Fibroblast of peridontal ligament (primary cell): ENCODE results near the gene C2CD2.
A peak's percentile ranks its signal among the peaks of the same experiment; 100 is the strongest.
"Not testable (repeated sequence)": the region's sequence is repeated elsewhere in the genome, so short reads cannot be mapped to it uniquely, and the experiment has no call there.

Source experiments
- DNase-seq: peaks from one replicate; pipeline ENCODE4 v3.0.0-alpha.2; 2010; ENCODE audit errors: extremely low read depth

C2CD2 gene

DNA sequence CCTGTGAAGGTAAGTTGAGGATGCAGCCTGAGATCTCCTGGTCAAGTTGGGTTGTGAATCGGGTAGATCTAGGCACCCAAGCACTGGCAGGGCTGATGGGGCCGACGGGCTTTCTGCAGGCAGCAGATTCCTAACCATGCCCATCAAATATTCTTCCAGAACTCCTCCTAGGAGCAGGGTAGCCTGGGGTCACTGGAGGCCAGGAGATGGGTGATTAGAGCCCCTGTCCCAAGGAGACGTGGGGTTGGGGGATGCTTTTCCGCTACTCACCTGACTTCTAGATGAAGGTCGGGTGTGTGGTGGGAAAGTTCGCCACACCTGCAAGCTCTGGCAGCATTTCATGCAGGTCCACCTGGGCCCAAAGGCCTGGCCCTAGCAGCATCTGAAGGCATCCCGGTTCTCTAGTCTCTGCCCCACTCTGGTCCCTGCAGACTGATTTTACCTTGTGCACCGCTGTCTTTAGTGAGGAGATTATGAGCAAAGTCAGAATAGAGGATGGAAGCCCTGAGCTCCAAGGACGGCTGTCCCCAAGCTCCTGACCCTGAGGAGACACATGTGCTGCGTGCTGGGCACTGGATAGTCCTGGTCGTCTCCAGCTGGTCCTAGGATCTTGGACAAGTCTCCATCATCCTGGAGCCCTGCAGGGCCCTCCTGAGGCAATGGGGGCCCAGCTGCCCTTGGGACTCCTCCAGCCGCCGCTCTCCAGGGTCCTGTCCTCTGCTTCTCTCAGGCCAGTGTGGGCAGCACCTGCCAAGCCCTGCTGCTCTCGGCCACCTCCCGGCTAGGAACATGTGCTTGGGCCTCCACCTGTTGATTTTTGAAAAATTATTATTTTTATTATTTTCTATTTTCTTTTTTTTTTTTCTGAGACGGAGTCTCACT, 21.8 kb upstream of the C2CD2 start:
- no peak for DNase-seq

DNA sequence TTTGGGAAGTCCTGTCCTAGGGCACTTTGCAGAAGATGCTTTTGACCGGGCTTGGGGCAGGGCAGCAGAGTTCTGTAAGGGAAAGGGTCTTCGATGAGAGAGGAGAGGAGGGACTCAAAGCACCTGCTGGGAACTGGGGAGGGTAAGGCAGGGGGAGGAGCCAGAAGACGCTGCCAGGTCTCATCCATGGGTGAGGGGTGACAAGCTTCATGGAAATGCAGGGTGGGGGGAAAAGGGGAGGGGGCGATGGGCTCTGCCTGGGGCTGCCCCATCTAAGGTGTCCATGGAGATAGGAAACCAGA, 20.9 kb upstream of the C2CD2 start:
- no peak for DNase-seq

GRCh38 chr21:41973861-41974751, 20.3 kb upstream of the C2CD2 start:
- no peak for DNase-seq

GRCh38 chr21:41973427-41973831, 19.6 kb upstream of the C2CD2 start:
- no peak for DNase-seq

GRCh38 chr21:41972511-41973205, 18.8 kb upstream of the C2CD2 start:
- no peak for DNase-seq

DNA sequence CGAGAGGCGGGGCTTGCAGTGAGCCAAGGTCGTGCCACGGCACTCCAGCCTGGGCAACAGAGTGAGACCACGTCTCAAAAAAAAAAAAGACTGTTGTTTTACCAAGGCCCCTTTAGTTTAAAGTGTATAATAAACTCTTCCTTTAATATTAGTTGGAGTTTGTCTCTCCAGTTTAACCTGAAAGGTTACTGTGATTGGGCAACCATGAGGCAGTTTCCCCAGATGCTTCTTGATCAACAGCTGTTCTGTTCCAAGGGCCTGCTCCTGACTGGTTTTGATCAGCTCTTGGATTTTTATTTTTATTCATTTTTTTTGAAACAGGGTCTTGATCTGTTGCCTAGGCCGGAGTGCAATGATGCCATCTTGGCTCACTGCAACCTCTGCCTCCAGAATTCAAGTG, 18.1 kb upstream of the C2CD2 start:
- DNase-seq, result no peak

- DNase-seq, result no peak
Measured at GRCh38 chr21:41970751-41971653, 17.2 kb upstream of the C2CD2 start.

- no peak for DNase-seq
Measured at GRCh38 chr21:41970106-41970391, 16.2 kb upstream of the C2CD2 start.

DNA sequence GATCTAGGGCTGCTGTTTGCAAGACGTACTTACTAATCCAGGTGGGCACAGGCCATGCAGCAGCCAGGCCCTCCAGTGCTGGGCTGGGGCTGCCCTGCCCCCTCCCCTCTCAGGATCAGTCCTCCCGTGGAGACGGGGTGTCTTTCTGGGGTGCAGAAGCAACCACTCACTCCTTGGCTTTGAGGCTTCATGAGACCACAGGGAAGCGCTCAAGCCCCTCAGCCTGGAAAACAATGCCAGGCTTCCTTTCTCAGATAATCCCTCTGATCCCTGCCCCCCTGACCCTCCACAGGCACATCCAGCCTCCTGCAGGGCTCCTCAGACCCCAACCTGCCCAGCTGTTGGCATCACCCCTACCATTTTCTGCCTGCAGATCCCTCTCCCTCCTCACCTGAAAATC, 13.9 kb upstream of the C2CD2 start:
- DNase-seq, result no peak

- no peak for DNase-seq
Measured at GRCh38 chr21:41966872-41967621, 13.2 kb upstream of the C2CD2 start.

GRCh38 chr21:41966041-41966833, 12.4 kb upstream of the C2CD2 start:
- DNase-seq, result peak; percentile 56

- no peak for DNase-seq
Measured at GRCh38 chr21:41965461-41966013, 11.7 kb upstream of the C2CD2 start.

- DNase-seq, result no peak
Measured at GRCh38 chr21:41965045-41965444, 11.2 kb upstream of the C2CD2 start.

- DNase-seq, result no peak
Measured at GRCh38 chr21:41964171-41964570, 10.4 kb upstream of the C2CD2 start.

DNA sequence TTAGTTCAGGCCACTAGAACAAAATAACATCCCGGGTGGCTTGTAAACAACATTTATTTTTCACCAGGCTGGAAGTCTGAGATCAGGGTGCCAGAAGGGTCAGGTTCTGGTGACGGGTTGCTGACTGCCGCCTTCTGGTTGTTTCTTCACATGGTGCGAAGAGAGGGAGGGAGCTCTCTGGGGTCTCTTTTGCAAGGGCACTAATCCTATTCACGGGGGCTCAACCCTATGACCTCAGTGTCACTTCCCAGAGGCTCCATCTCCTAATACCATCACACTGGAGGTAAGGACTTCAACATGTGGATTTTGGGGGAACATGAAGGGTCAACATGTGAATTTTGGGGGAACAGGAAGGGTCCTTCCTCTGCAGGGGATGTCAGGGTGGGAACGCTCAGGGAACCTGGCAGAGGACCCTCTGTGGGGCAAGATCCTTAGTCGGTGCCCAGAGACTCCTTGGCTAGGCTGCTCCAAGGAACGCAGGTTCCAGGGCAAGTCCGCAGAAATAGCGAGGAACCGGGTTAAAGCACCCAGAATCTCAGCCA, 8.7 kb upstream of the C2CD2 start:
- no peak for DNase-seq

- DNase-seq, result no peak
Measured at GRCh38 chr21:41961753-41962152, 7.9 kb upstream of the C2CD2 start.

- peak; percentile 33 for DNase-seq
Measured at GRCh38 chr21:41961282-41961701, 7.5 kb upstream of the C2CD2 start.

DNA sequence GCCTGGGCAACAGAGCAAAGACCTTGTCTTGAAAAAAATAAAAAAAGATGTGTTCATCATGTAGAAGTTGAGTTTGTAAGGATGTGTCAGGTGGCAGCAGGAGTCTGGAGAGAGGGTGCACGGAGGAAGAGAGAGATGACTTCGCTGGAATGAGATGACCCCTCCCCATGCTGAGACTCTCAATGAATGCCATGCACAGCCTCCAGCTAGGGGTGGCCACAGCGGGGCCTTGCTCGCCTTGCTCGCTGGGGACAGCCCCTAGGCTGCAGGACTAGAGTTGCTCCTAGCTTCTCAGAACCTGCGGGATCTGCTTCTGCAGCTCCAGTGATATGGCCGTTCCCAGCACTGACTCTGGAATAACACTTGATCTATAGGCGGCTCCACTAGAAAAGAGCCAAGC, 6.6 kb upstream of the C2CD2 start:
- DNase-seq, result no peak

GRCh38 chr21:41959697-41960096, 5.9 kb upstream of the C2CD2 start:
- not testable (repeated sequence) for DNase-seq
